IPS-18a (cell line): Measurements from ENCODE around the gene ALPL.
A peak's percentile ranks its signal among the peaks of the same experiment; 100 is the strongest.
"Not testable (repeated sequence)": the region's sequence is repeated elsewhere in the genome, so short reads cannot be mapped to it uniquely, and the experiment has no call there.

Source experiments
- H3K27ac ChIP-seq: one replicate; pipeline ENCODE4 v1.5.1; 2013; ENCODE audit warnings: low read length
- H3K27me3 ChIP-seq: one replicate; pipeline ENCODE4 v1.6.1; 2013; ENCODE audit warnings: mild to moderate bottlenecking, low read length; ENCODE audit not compliant: control insufficient read depth, insufficient read depth
- H3K36me3 ChIP-seq: one replicate; pipeline ENCODE4 v1.6.1; 2013; ENCODE audit warnings: low read depth, low read length; ENCODE audit not compliant: control insufficient read depth
- H3K4me1 ChIP-seq: one replicate; pipeline ENCODE4 v1.6.1; 2013; ENCODE audit warnings: low read depth, low read length; ENCODE audit not compliant: control insufficient read depth
- H3K4me3 ChIP-seq: one replicate; pipeline ENCODE4 v1.5.1; 2013; ENCODE audit warnings: low read length
- H3K9ac ChIP-seq: one replicate; pipeline ENCODE4 v1.6.1; 2013; ENCODE audit warnings: mild to moderate bottlenecking, low read length, moderate library complexity
- H3K9me3 ChIP-seq: one replicate; pipeline ENCODE4 v1.6.1; 2013; ENCODE audit warnings: low read depth, low read length; ENCODE audit not compliant: control insufficient read depth

ALPL gene

GRCh38 chr1:21510113-21510493, 880 bp downstream of the ALPL start:
- H3K27ac ChIP-seq, result peak overlapping the region; percentile 56
- H3K4me3 ChIP-seq, result peak overlapping the region; percentile 83
- peaks cover 15% of the 10 kb centered on the region for H3K27me3 ChIP-seq
- H3K4me1 ChIP-seq, result peaks cover 21% of the 10 kb centered on the region
- H3K9ac ChIP-seq, result peak overlapping the region; percentile 70
- H3K36me3 ChIP-seq, result peaks cover 4% of the 10 kb centered on the region
- no peaks in the 10 kb centered on the region for H3K9me3 ChIP-seq

- H3K27me3 ChIP-seq, result peaks cover 15% of the 10 kb centered on the region
- H3K27ac ChIP-seq, result no peak overlapping the region
- peak overlapping the region; percentile 83 for H3K4me3 ChIP-seq
These were observed 1.8 kb downstream of the ALPL start for GRCh38 chr1:21510885-21511578.

GRCh38 chr1:21511579-21512522, 2.6 kb downstream of the ALPL start:
- no peaks in the 10 kb centered on the region for H3K9me3 ChIP-seq
- no peak overlapping the region for H3K9ac ChIP-seq
- H3K4me1 ChIP-seq, result peaks cover 26% of the 10 kb centered on the region
- peaks cover 15% of the 10 kb centered on the region for H3K27me3 ChIP-seq
- H3K27ac ChIP-seq, result no peak overlapping the region
- H3K36me3 ChIP-seq, result peaks cover 4% of the 10 kb centered on the region
- no peak overlapping the region for H3K4me3 ChIP-seq

More at GRCh38 chr1:21510885-21511578, 1.8 kb downstream of the ALPL start:
- Histone ChIP-seq H3K4me1 (peaks cover 21% of the 10 kb centered on the region), H3K36me3 (peaks cover 4% of the 10 kb centered on the region), H3K9me3 (no peaks in the 10 kb centered on the region), H3K9ac (no peak overlapping the region)

GRCh38 chr1:21514245-21514644, 5.0 kb downstream of the ALPL start:
- peaks cover 4% of the 10 kb centered on the region for H3K36me3 ChIP-seq
- H3K9me3 ChIP-seq, result no peaks in the 10 kb centered on the region
- H3K9ac ChIP-seq, result no peak overlapping the region
- no peak overlapping the region for H3K4me3 ChIP-seq
- no peak overlapping the region for H3K27ac ChIP-seq
- H3K27me3 ChIP-seq, result no peaks in the 10 kb centered on the region
- H3K4me1 ChIP-seq, result peaks cover 48% of the 10 kb centered on the region

GRCh38 chr1:21517161-21517589, 8.0 kb downstream of the ALPL start:
- Histone ChIP-seq H3K9me3 (no peaks in the 10 kb centered on the region), H3K9ac (no peak overlapping the region), H3K27me3 (no peaks in the 10 kb centered on the region), H3K36me3 (peaks cover 4% of the 10 kb centered on the region), H3K4me3 (no peak overlapping the region), H3K4me1 (peaks cover 37% of the 10 kb centered on the region), H3K27ac (no peak overlapping the region)

GRCh38 chr1:21517660-21518480, 8.6 kb downstream of the ALPL start:
- no peaks in the 10 kb centered on the region for H3K36me3 ChIP-seq
- no peaks in the 10 kb centered on the region for H3K9me3 ChIP-seq
- no peak overlapping the region for H3K27ac ChIP-seq
- peaks cover 35% of the 10 kb centered on the region for H3K4me1 ChIP-seq
- H3K9ac ChIP-seq, result no peak overlapping the region
- no peak overlapping the region for H3K4me3 ChIP-seq
- no peaks in the 10 kb centered on the region for H3K27me3 ChIP-seq

GRCh38 chr1:21518774-21519455, 9.7 kb downstream of the ALPL start:
- H3K27ac ChIP-seq, result no peak overlapping the region
- H3K4me1 ChIP-seq, result peaks cover 35% of the 10 kb centered on the region
- H3K4me3 ChIP-seq, result no peak overlapping the region
- no peaks in the 10 kb centered on the region for H3K36me3 ChIP-seq
- H3K9me3 ChIP-seq, result no peaks in the 10 kb centered on the region
- H3K27me3 ChIP-seq, result no peaks in the 10 kb centered on the region
- no peak overlapping the region for H3K9ac ChIP-seq

- not testable (repeated sequence) for H3K9ac ChIP-seq, H3K36me3 ChIP-seq, H3K4me3 ChIP-seq, H3K27me3 ChIP-seq, H3K27ac ChIP-seq, H3K9me3 ChIP-seq
- H3K4me1 ChIP-seq, result peaks cover 35% of the 10 kb centered on the region
These were observed 10.4 kb downstream of the ALPL start for GRCh38 chr1:21519486-21520070.

GRCh38 chr1:21520899-21521716, 11.9 kb downstream of the ALPL start:
- Histone ChIP-seq H3K4me3 (no peak overlapping the region), H3K9me3 (no peaks in the 10 kb centered on the region), H3K27ac (no peak overlapping the region), H3K36me3 (no peaks in the 10 kb centered on the region), H3K9ac (no peak overlapping the region), H3K27me3 (no peaks in the 10 kb centered on the region), H3K4me1 (peaks cover 35% of the 10 kb centered on the region)

- no peak overlapping the region for H3K9ac ChIP-seq
- peaks cover 32% of the 10 kb centered on the region for H3K4me1 ChIP-seq
- H3K36me3 ChIP-seq, result no peaks in the 10 kb centered on the region
- H3K9me3 ChIP-seq, result no peaks in the 10 kb centered on the region
- no peaks in the 10 kb centered on the region for H3K27me3 ChIP-seq
- no peak overlapping the region for H3K4me3 ChIP-seq
- no peak overlapping the region for H3K27ac ChIP-seq
These were observed 12.5 kb downstream of the ALPL start for GRCh38 chr1:21521717-21522060.
